Endometrial microvascular endothelial cells (primary cell): ENCODE data around the gene AGMO. TPM values are rescaled to one million over a fixed set of nuclear protein-coding genes. Genes with fewer than 3 reads are reported as not detected.

Experiments
- in situ Hi-C: cut with HindIII; loops from 2 replicates; pipeline ENCODE4 v1.10.0; 2017; ENCODE audit warnings: low sequenced_read_pairs, low pct_unique_long_range_greater_than_20kb; ENCODE audit errors: inconsistent ontology term
- total RNA-seq: library from RNA; depleted of rRNA; stranded (reverse); fragments of >200 nt; gene quantifications from one replicate; pipeline ENCODE4 v1.2.3, GENCODE V29; 2015; ENCODE audit errors: inconsistent ontology term

The AGMO gene
- total RNA-seq, 1 donor from 2014 or later, result 0.19 TPM

GRCh38 chr7:15305002-15305600 is 256.7 kb downstream of the AGMO start:
- in situ Hi-C loops, result loop anchor here (25.0 kb wide), 1 partner anchor 757 kb away; no protein-coding TSS in a partner anchor

GRCh38 chr7:15303357-15303756 is 258.5 kb downstream of the AGMO start:
- in situ Hi-C loops, result loop anchor here (25.0 kb wide), 1 partner anchor 759 kb away; no protein-coding TSS in a partner anchor

DNA sequence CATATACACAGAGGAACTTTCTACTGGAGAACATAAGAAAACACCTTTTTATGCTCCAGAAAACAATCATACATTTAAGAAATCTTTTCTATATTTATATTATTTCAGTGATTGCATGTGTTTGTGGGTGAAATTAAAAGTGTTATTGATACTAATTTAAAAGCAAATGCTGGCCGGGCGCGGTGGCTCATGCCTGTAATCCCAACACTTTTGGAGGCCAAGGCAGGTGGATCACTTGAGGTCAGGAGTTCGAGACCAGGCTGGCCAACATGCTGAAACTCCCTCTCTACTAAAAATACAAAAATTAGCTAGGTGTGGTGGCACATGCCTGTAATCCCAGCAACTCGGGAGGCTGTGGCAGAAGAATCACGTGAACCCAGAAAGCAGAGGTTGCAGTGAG is 260.8 kb downstream of the AGMO start:
- in situ Hi-C loops, result loop anchor here (25.0 kb wide), 1 partner anchor 761 kb away; no protein-coding TSS in a partner anchor

DNA sequence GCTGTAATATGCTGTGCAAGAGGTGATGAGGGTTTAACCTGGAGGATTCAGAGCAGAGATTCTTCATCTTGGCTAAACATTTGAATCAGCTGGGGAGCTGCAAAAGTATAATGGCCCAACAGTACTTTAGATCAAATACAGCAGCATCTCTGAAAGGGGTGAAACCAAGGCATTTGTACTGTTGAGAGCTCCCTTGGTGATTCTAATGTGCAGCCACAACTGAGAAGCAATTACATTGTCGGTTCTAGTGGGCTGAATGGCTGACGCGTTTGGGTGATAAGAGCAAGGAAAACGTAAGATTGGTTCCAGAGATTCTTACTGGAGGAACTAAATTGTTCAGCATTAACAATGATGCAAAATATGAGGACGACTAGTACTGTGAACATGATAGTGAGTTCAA is 269.7 kb downstream of the AGMO start:
- in situ Hi-C loops, result no loop called here

DNA sequence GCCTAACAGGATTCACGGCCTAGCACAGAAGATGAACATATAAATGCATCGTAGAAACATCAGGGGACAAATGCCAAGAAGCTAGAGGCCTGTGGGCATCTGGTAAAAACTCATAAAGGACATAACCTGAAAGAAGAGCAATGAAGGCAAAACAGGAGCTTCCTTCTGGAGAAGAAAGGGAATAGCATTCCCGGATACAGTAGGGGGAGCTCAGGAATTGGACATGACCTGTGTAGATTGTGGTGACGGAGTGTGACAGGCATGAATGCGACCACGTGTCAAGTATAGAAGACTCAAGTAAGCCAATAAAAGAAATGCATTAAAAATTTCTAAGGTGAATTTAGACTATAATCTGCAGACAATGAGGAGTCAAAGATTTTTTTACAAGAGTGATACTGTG is 270.1 kb downstream of the AGMO start:
- in situ Hi-C loops, result no loop called here

DNA sequence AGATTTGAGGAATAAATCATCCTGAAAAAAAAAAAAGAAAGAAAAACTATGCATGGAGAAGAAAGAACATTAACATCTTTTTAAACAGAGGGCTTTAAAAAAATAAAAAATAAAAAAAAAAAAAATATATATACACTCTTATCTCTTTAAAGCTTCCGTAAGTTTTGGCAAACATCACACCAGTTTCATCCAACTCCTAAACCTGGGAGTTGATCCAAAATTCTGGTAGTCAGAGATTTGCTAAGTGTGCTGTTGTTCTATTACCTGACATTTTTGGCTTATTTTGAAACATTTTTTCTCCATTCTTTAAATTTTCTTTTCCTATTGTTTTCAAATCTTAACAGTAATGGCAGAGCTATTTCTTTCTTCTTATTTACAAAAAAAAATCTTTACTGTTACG is 273.1 kb downstream of the AGMO start:
- in situ Hi-C loops, result no loop called here

GRCh38 chr7:15284396-15284795 is 277.4 kb downstream of the AGMO start:
- in situ Hi-C loops, result no loop called here

- in situ Hi-C loops, result no loop called here
Observed at GRCh38 chr7:15280078-15280733, 281.6 kb downstream of the AGMO start.

- in situ Hi-C loops, result no loop called here
Observed at GRCh38 chr7:15279640-15280039, 282.2 kb downstream of the AGMO start.

DNA sequence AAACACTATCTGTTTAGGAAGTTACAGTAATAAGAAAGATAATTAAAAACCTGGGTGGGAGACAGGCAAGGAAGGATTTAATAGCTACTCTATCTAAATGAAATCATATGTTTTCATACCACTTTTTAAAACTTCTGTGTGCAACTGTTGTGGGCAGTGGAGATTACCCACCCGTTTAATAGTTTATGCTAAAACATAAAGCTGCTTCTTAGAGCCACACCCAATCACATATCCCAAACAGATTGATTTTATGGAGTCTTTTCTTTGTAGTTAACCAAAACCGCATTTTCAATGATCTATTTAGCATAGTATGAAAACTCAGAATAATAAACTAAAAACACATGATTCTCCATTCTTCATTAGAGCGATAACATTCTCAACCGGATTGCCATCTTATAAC is 304.1 kb downstream of the AGMO start:
- in situ Hi-C loops, result no loop called here

DNA sequence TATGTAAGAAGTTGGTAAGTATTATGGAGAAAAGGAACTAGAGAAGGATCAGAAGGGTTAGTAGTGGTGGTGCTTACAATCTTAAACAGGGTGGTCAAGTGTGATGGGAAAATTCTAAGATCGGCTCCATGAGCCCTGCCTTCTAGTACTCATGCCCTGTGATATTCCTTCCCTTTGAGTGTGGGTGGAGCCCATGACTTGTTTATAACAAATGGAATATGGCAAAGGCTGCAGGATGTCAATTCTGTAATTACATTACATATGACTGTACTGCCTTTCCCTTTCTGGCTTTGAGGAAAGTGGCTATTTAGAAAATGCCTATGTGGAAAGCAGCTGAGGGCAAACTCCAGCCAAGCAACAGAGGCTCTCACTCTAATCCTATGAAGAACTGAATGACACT is 309.6 kb downstream of the AGMO start:
- in situ Hi-C loops, result no loop called here

DNA sequence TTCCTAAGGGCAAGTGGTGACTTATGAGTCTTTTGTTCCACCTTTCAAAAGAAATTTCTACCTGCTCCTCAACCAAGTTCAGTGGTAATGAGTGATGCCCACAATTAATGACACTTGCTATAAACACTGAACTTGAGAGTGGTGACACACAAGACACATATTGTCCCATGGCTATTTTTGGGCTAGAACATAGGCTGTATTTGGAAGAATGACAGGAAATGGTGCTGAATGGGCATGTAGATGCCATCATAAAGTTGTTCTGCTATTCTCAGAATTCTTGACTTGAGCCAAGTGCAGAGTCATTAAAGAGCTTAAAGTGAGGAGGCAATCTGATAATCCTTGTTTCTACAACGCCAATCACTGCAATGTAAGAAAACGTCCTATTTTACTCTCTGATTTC is 313.3 kb downstream of the AGMO start:
- in situ Hi-C loops, result no loop called here

GRCh38 chr7:15245831-15246230 is 316.0 kb downstream of the AGMO start:
- in situ Hi-C loops, result no loop called here

- in situ Hi-C loops, result no loop called here
Observed at GRCh38 chr7:15239801-15240200, 322.0 kb downstream of the AGMO start.

GRCh38 chr7:15236952-15237351 is 324.9 kb downstream of the AGMO start:
- in situ Hi-C loops, result no loop called here

- in situ Hi-C loops, result no loop called here
Observed at GRCh38 chr7:15234431-15234830, 327.4 kb downstream of the AGMO start.

DNA sequence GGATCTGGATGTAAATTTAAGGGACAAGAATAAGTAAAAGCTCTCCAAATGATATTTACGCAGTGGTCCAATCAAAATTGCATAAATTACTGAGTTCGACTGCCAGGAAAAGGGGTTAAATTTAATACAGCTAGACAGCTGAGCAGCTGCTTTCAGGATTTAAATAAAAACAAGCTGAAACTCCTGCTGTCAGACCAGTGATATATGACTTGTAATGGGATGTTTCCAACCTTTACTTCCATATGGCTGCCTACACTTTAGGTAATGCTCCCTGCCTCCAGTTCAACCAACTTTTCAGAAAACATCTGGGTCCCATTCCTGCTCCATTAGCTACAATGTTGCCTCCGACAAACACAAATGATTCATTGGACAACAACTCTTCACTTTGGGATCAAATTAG is 333.0 kb downstream of the AGMO start:
- in situ Hi-C loops, result no loop called here

DNA sequence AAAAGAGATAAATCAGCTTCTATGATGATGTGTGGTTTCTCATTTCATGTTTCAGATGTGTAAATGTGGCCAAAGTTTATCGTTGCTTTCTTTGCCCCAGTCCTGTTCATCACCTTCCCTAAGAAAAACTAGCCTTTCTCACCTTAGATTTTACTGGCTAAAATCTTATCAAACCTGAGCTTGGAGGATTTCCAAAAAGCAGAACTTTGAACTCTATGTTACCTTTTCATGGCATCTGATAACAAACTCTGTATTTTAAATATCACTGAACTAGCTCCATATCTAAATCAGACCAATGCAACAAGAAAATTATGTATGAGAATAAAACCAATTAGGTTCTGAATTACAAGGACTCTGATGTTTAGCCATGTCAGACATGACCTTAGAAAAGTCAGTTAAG is 335.8 kb downstream of the AGMO start:
- in situ Hi-C loops, result no loop called here

DNA sequence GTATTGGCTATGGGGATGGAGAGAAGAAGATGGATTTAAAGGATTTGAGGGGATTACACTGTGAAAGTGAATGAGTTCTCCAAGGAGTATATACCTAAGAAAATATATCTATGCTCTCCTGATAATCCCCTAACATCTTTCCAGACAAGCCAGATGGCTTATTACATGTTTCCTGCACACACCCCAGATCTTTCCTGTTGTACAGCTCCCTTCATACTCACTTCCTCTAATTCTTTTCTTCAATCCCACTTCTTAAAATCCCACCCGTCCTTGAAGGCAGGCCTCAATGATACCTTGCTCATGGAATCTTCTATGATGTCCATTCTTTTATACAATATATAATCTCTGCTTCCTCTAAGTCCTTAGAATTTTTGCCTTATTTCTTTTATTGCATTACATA is 342.1 kb downstream of the AGMO start:
- in situ Hi-C loops, result no loop called here

DNA sequence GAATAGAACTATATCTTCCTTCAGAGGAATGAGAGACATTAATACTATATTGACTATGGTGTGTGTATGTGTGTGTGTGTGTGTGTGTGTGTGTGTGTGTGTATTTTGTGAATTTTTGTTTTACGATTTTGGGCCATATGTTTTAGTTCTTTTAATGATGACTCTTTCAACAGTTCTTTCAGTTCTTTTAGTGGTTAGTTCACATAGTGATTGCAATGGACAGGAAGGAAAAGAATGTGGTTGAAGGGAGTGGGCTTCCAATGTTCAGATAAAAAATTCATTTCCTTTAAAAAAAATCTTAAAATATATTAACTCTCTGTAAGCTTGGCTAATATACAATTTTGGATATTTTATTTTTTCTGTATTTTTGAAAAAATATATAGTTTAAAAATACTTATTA is 343.6 kb downstream of the AGMO start:
- in situ Hi-C loops, result no loop called here

DNA sequence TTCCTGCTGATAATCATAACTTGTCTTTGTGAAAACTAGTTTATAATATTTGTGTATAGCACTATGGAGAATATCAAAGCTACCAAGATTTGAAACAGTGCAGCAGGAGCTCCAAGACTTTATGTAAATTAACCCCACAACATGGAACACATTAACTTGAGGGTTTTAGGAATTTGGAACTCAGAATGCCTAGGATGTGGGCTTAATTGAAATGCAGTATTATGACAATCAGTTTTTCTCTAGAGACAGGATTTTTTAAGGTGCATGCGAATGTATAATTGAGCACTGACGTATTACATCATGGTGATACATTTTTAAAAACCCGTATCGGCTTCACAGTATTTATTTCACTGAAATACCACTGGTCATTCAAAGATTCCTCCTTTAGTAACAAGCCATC is 346.2 kb downstream of the AGMO start:
- in situ Hi-C loops, result no loop called here
